ENCODE results near the gene CDYL.

- TF ChIP-seq POLR2AphosphoS5 (IDR thresholded peaks at IDR 0.05; ENCODE audit: low read depth, low read length) (no peak), POLR2A (IDR thresholded peaks at IDR 0.05; ENCODE audit: low read depth, low read length) (no peak), TAF1 (IDR thresholded peaks at IDR 0.05; ENCODE audit: borderline replicate concordance, low read depth, low read length) (no peak)
Measured at GRCh38 chr6:4890627-4891026, 114.4 kb downstream of the CDYL start.
